ENCODE measurements around the gene SERPINB8.
A peak's percentile ranks its signal among the peaks of the same experiment; 100 is the strongest.

SERPINB8 gene

GRCh38 chr18:63949068-63949737 lies 20.7 kb upstream of the SERPINB8 start, which contains the start of gene HMSD:
Gene HMSD, plus strand, starts transcription at chr18:63949301. Its CDS starts 4,155 bp downstream, at chr18:63953456.
- H3K4me3 ChIP-seq (replicated peaks; ENCODE audit: insufficient read depth, low read length): no peak within 1 kb of the TSS
- TF ChIP-seq SPI1 (IDR thresholded peaks at IDR 0.05; ENCODE audit: borderline replicate concordance, low read depth): no peak
- TF ChIP-seq, protein P1, sequence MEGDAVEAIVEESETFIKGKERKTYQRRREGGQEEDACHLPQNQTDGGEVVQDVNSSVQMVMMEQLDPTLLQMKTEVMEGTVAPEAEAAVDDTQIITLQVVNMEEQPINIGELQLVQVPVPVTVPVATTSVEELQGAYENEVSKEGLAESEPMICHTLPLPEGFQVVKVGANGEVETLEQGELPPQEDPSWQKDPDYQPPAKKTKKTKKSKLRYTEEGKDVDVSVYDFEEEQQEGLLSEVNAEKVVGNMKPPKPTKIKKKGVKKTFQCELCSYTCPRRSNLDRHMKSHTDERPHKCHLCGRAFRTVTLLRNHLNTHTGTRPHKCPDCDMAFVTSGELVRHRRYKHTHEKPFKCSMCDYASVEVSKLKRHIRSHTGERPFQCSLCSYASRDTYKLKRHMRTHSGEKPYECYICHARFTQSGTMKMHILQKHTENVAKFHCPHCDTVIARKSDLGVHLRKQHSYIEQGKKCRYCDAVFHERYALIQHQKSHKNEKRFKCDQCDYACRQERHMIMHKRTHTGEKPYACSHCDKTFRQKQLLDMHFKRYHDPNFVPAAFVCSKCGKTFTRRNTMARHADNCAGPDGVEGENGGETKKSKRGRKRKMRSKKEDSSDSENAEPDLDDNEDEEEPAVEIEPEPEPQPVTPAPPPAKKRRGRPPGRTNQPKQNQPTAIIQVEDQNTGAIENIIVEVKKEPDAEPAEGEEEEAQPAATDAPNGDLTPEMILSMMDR (IDR thresholded peaks at IDR 0.05; ENCODE audit: insufficient read depth, low read length): no peak
- no peak for TF ChIP-seq POLR2AphosphoS5 (IDR thresholded peaks at IDR 0.05; ENCODE audit: low read depth)
- TF ChIP-seq GABPA (IDR thresholded peaks at IDR 0.05; ENCODE audit: low read depth): no peak
- TF ChIP-seq, protein P2, sequence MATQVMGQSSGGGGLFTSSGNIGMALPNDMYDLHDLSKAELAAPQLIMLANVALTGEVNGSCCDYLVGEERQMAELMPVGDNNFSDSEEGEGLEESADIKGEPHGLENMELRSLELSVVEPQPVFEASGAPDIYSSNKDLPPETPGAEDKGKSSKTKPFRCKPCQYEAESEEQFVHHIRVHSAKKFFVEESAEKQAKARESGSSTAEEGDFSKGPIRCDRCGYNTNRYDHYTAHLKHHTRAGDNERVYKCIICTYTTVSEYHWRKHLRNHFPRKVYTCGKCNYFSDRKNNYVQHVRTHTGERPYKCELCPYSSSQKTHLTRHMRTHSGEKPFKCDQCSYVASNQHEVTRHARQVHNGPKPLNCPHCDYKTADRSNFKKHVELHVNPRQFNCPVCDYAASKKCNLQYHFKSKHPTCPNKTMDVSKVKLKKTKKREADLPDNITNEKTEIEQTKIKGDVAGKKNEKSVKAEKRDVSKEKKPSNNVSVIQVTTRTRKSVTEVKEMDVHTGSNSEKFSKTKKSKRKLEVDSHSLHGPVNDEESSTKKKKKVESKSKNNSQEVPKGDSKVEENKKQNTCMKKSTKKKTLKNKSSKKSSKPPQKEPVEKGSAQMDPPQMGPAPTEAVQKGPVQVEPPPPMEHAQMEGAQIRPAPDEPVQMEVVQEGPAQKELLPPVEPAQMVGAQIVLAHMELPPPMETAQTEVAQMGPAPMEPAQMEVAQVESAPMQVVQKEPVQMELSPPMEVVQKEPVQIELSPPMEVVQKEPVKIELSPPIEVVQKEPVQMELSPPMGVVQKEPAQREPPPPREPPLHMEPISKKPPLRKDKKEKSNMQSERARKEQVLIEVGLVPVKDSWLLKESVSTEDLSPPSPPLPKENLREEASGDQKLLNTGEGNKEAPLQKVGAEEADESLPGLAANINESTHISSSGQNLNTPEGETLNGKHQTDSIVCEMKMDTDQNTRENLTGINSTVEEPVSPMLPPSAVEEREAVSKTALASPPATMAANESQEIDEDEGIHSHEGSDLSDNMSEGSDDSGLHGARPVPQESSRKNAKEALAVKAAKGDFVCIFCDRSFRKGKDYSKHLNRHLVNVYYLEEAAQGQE (IDR thresholded peaks at IDR 0.05; ENCODE audit: insufficient replicate concordance, low read depth): no peak
- H3K27me3 ChIP-seq (ENCODE audit: insufficient read depth, poor library complexity, severe bottlenecking): no peaks in the 10 kb centered on the region
- H3K27ac ChIP-seq (replicated peaks): no peak within 1 kb of the TSS
- no peak for DNase-seq (ENCODE audit: low read depth in 1 of 2, low spot score in 1 of 2)

GRCh38 chr18:63951302-63951705 lies 18.6 kb upstream of the SERPINB8 start:
- DNase-seq (ENCODE audit: low read depth in 1 of 2, low spot score in 1 of 2): no peak
- Histone ChIP-seq H3K4me3 (replicated peaks; ENCODE audit: insufficient read depth, low read length) (no peak overlapping the region), H3K27ac (replicated peaks) (no peak overlapping the region), H3K27me3 (ENCODE audit: insufficient read depth, poor library complexity, severe bottlenecking) (no peaks in the 10 kb centered on the region)
- TF ChIP-seq GABPA (IDR thresholded peaks at IDR 0.05; ENCODE audit: low read depth) (no peak), POLR2AphosphoS5 (IDR thresholded peaks at IDR 0.05; ENCODE audit: low read depth) (no peak), SPI1 (IDR thresholded peaks at IDR 0.05; ENCODE audit: borderline replicate concordance, low read depth) (no peak)
- TF ChIP-seq, protein P2 (IDR thresholded peaks at IDR 0.05; ENCODE audit: insufficient replicate concordance, low read depth): no peak
- TF ChIP-seq, protein P1 (IDR thresholded peaks at IDR 0.05; ENCODE audit: insufficient read depth, low read length): no peak

DNA sequence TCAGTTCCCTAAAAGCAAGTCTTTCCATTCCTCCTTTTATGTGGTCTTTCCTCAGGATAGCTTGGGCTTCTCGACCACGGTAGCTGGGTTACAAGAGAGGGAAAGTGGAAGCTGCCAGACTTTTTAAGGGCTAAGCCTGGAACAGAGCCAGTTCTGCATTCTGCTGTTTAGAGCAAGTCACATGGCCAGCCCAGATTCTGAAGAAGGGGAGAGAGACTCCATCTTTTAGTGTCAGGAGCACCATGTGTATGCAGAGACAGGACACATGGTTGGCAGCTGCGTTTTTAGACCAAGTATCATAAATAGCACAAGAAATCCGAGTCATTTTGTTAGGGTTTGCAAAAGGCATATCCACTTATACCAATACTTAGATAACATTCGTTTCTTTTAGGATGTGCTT lies 16.1 kb upstream of the SERPINB8 start:
- H3K4me3 ChIP-seq (replicated peaks; ENCODE audit: insufficient read depth, low read length): no peak overlapping the region
- DNase-seq (ENCODE audit: low read depth in 1 of 2, low spot score in 1 of 2): peak in 1 of 2 experiments; percentile 59
- H3K27me3 ChIP-seq (ENCODE audit: insufficient read depth, poor library complexity, severe bottlenecking): no peaks in the 10 kb centered on the region
- TF ChIP-seq POLR2AphosphoS5 (IDR thresholded peaks at IDR 0.05; ENCODE audit: low read depth) (no peak), GABPA (IDR thresholded peaks at IDR 0.05; ENCODE audit: low read depth) (no peak), SPI1 (IDR thresholded peaks at IDR 0.05; ENCODE audit: borderline replicate concordance, low read depth) (no peak)
- TF ChIP-seq, protein P1 (IDR thresholded peaks at IDR 0.05; ENCODE audit: insufficient read depth, low read length): no peak
- TF ChIP-seq, protein P2 (IDR thresholded peaks at IDR 0.05; ENCODE audit: insufficient replicate concordance, low read depth): no peak
- no peak overlapping the region for H3K27ac ChIP-seq (replicated peaks)

Measured in HL-60 (cell line).